ENCODE data around the gene TCF12. TPM values are rescaled to one million over a fixed set of nuclear protein-coding genes. Genes with fewer than 3 reads are reported as not detected.
A peak's percentile ranks its signal among the peaks of the same experiment; 100 is the strongest.

TCF12 gene
- total RNA-seq, 4 donors from 2014 or later, result 105 to 446 (median 180) TPM

DNA sequence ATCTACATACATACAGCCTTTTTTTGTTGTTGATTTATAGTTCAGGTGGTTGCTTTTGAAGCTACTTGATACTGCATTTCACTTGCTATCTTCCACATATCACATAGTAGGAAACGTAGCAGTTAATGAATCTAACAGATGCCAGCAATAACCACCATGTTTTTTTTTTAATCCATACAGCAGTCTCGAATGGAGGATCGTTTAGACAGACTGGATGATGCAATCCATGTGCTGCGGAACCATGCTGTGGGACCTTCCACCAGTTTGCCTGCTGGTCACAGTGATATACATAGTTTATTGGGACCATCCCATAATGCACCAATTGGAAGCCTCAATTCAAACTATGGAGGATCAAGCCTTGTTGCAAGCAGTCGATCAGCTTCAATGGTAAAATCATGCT, 334.6 kb downstream of the TCF12 start:
- no peak for DNase-seq
- TF ChIP-seq, protein P1, sequence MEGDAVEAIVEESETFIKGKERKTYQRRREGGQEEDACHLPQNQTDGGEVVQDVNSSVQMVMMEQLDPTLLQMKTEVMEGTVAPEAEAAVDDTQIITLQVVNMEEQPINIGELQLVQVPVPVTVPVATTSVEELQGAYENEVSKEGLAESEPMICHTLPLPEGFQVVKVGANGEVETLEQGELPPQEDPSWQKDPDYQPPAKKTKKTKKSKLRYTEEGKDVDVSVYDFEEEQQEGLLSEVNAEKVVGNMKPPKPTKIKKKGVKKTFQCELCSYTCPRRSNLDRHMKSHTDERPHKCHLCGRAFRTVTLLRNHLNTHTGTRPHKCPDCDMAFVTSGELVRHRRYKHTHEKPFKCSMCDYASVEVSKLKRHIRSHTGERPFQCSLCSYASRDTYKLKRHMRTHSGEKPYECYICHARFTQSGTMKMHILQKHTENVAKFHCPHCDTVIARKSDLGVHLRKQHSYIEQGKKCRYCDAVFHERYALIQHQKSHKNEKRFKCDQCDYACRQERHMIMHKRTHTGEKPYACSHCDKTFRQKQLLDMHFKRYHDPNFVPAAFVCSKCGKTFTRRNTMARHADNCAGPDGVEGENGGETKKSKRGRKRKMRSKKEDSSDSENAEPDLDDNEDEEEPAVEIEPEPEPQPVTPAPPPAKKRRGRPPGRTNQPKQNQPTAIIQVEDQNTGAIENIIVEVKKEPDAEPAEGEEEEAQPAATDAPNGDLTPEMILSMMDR (IDR thresholded peaks at IDR 0.05), result no peak
- TF ChIP-seq POLR2A (IDR thresholded peaks at IDR 0.05) (no peak), POLR2AphosphoS5 (IDR thresholded peaks at IDR 0.05) (no peak), EP300 (IDR thresholded peaks at IDR 0.05; ENCODE audit: low read depth) (no peak)
- WGBS, 2 donors (ENCODE audit: low coverage in 1 of 2), result 82 to 97% methylated on average over 5 of the region's 5 CpGs
- Histone ChIP-seq H3K27me3 (no peaks in the 10 kb centered on the region), H3K27ac (no peak overlapping the region), H3K9me3 (no peaks in the 10 kb centered on the region), H3K4me3 (no peak overlapping the region), H3K4me1 (no peaks in the 10 kb centered on the region), H3K36me3 (peaks cover 0 to 17% (median 8%) of the 10 kb centered on the region in 4 donors)
- intact Hi-C loops (cut with DNase I; ENCODE audit: low total_unique reads), result no loop called here
- in situ Hi-C loops (cut with MboI; ENCODE audit: low pct_ligation_motif_present in 1 of 4, low pct_unique_long_range_greater_than_20kb in 1 of 4, low sequenced_read_pairs in 3 of 4), result no loop called here

DNA sequence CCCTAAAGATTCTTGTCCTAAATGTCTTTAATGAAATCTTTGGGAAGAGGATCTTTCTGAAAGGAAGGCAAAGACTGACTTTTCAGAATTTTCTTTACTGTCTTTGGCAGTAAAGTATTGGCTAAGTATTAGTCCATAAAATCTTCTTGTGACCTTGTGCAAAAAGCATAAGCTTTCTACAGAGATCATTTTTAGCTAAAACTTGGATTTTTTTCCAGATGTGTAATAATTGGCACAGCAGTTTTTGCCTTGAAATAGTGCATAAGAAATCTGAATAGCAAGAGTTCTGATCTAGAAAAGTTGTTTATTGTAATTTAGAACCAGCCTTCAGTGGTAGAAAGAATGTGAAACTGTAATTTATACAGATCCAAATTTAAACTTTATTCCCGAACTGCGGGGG, 335.1 kb downstream of the TCF12 start:
- in situ Hi-C loops (cut with MboI; ENCODE audit: low pct_ligation_motif_present in 1 of 4, low pct_unique_long_range_greater_than_20kb in 1 of 4, low sequenced_read_pairs in 3 of 4) (no loop called here), intact Hi-C loops (cut with DNase I; ENCODE audit: low total_unique reads) (no loop called here)
- TF ChIP-seq POLR2A (IDR thresholded peaks at IDR 0.05), result no peak
- TF ChIP-seq, protein P1 (IDR thresholded peaks at IDR 0.05), result no peak
- Histone ChIP-seq H3K27ac (no peak overlapping the region), H3K4me3 (no peak overlapping the region), H3K9me3 (no peaks in the 10 kb centered on the region), H3K4me1 (no peaks in the 10 kb centered on the region), H3K27me3 (no peaks in the 10 kb centered on the region), H3K36me3 (peaks cover 0 to 17% (median 8%) of the 10 kb centered on the region in 4 donors)
- 73 to 84% methylated on average over 2 of the region's 2 CpGs for WGBS, 2 donors (ENCODE audit: low coverage in 1 of 2)
- DNase-seq, result no peak

DNA sequence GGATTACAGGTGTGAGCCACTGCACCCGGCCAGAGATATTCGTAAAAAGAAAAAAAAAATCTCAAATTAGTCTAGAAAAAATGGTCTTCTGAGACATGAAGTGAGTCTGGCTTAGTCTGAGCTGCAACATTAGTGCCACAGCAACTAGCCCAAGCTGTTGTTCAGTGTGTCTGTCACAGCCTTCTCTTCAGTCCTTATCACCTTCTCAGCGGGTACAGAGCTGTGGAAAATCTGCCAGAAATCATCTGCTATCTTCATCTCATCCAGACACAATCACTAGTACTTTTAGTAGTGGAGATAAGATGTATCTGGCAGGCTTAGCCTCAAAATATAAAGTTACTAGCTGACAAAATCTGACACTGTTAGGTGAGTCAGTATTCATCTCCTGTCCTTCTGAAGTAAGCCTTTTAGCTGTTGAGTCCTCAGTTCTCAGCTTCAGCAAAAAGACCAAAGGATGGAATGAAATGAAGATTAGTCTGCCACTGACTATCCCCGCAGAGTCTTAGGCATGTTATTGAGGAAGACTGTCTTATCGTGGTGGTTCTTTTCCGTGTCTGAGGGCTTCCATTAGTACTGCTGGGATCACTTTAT, 337.4 kb downstream of the TCF12 start:
- peaks cover 0 to 17% (median 4%) of the 10 kb centered on the region in 4 donors for H3K36me3 ChIP-seq
- H3K27ac ChIP-seq, result no peak overlapping the region
- no peaks in the 10 kb centered on the region for H3K27me3 ChIP-seq
- no peak overlapping the region for H3K4me3 ChIP-seq
- WGBS, 2 donors (ENCODE audit: low coverage in 1 of 2), result 91 to 96% methylated on average over 5 to 6 of the region's 6 CpGs
- no peaks in the 10 kb centered on the region for H3K9me3 ChIP-seq
- H3K4me1 ChIP-seq, result peaks cover 0 to 11% (median 3%) of the 10 kb centered on the region in 4 donors
- no peak for DNase-seq
- in situ Hi-C loops (cut with MboI; ENCODE audit: low pct_ligation_motif_present in 1 of 4, low pct_unique_long_range_greater_than_20kb in 1 of 4, low sequenced_read_pairs in 3 of 4), result no loop called here
- TF ChIP-seq POLR2AphosphoS5 (IDR thresholded peaks at IDR 0.05) (no peak), EP300 (IDR thresholded peaks at IDR 0.05; ENCODE audit: low read depth) (no peak), POLR2A (IDR thresholded peaks at IDR 0.05) (no peak)
- TF ChIP-seq, protein P1 (IDR thresholded peaks at IDR 0.05), result no peak
- intact Hi-C loops (cut with DNase I; ENCODE audit: low total_unique reads), result no loop called here

DNA sequence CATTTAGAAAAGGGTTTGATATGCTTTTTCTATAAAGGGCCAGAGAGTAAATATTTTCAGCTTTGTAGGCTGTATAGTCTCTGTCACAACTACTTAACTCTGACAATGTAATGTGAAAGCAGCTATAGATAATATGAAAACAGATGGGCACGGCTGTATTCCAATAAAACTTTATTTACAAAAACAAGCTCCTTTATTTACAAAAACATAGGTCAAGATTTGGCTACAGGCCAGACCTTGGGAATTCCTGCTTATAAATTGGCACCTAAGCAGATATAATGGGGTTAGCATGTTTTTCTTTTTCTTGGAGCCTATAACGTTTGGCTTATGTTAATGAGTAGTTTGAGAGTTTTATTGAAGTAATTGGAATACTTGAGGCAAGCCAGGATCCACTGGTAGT, 338.5 kb downstream of the TCF12 start:
- no peak overlapping the region for H3K27ac ChIP-seq
- DNase-seq, result no peak
- H3K36me3 ChIP-seq, result peaks cover 0 to 11% (median 5%) of the 10 kb centered on the region in 4 donors
- H3K9me3 ChIP-seq, result no peaks in the 10 kb centered on the region
- intact Hi-C loops (cut with DNase I; ENCODE audit: low total_unique reads) (no loop called here), in situ Hi-C loops (cut with MboI; ENCODE audit: low pct_ligation_motif_present in 1 of 4, low pct_unique_long_range_greater_than_20kb in 1 of 4, low sequenced_read_pairs in 3 of 4) (no loop called here)
- H3K27me3 ChIP-seq, result no peaks in the 10 kb centered on the region
- TF ChIP-seq EP300 (IDR thresholded peaks at IDR 0.05; ENCODE audit: low read depth) (no peak), POLR2A (IDR thresholded peaks at IDR 0.05) (no peak)
- 45 to 47% methylated on average over 2 of the region's 2 CpGs for WGBS, 2 donors (ENCODE audit: low coverage in 1 of 2)
- no peak overlapping the region for H3K4me3 ChIP-seq
- peaks cover 0 to 11% (median 3%) of the 10 kb centered on the region in 4 donors for H3K4me1 ChIP-seq

DNA sequence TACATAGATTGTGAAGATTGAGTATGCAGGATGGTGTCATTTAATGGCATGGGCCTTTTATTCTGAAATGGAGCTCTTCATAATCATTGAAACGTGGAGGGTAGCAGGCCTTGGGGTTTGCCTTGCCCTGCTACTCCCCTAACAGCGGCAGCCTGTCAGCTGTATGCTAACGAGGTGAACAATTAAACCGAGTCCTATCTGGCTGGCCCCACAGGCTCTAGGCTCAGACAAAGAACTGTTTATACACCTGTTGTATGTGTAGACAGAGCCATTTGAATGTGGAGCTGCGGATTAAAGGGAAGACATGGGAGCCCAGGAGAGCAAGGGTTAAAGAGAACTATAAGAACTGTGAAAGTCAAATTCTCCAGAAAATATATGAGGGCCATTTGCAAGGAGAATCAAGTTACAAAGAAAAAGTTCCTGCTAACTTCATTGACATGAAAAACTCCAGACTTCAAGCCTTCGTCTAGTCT, 341.2 kb downstream of the TCF12 start:
- intact Hi-C loops (cut with DNase I; ENCODE audit: low total_unique reads), result no loop called here
- TF ChIP-seq POLR2AphosphoS5 (IDR thresholded peaks at IDR 0.05) (peak in 2 of 3 donors; percentile 10 to 14), EP300 (IDR thresholded peaks at IDR 0.05; ENCODE audit: low read depth) (no peak)
- no peaks in the 10 kb centered on the region for H3K9me3 ChIP-seq
- H3K27me3 ChIP-seq, result no peaks in the 10 kb centered on the region
- peaks cover 0 to 23% (median 10%) of the 10 kb centered on the region in 4 donors for H3K36me3 ChIP-seq
- no peak overlapping the region for H3K4me3 ChIP-seq
- peaks cover 0 to 11% (median 3%) of the 10 kb centered on the region in 4 donors for H3K4me1 ChIP-seq
- 26 to 43% methylated on average over 4 to 6 of the region's 6 CpGs for WGBS, 2 donors (ENCODE audit: low coverage in 1 of 2)
- peak; percentile 29 for DNase-seq
- in situ Hi-C loops (cut with MboI; ENCODE audit: low pct_ligation_motif_present in 1 of 4, low pct_unique_long_range_greater_than_20kb in 1 of 4, low sequenced_read_pairs in 3 of 4), result no loop called here
- H3K27ac ChIP-seq, result peak overlapping the region in 1 of 4 donors; percentile 24

Data from transverse colon (tissue), 4 donors.